Renal cortex interstitium (tissue), 11 donors: ENCODE measurements around the gene HTR3C. TPM values are rescaled to one million over a fixed set of nuclear protein-coding genes. Genes with fewer than 3 reads are reported as not detected.
"Not testable (repeated sequence)": the region's sequence is repeated elsewhere in the genome, so short reads cannot be mapped to it uniquely, and the experiment has no call there.

Experiments used
- DNase-seq, 11 donors: peaks; one replicate each; pipeline ENCODE4 v3.0.0-alpha.2; 2013; ENCODE audit warnings: low read depth in 9 of 11, low spot score in 4 of 11; ENCODE audit errors: extremely low read depth in 1 of 11
- polyA plus RNA-seq, 3 donors: library from polyadenylated mRNA; unstranded; fragments of 120-200 nt; gene quantifications; one replicate each; pipeline ENCODE4 v1.2.1, GENCODE V29; 2013; ENCODE audit not compliant: insufficient read length in 3 of 3

The HTR3C gene
- polyA plus RNA-seq, 3 donors = not detected

DNA sequence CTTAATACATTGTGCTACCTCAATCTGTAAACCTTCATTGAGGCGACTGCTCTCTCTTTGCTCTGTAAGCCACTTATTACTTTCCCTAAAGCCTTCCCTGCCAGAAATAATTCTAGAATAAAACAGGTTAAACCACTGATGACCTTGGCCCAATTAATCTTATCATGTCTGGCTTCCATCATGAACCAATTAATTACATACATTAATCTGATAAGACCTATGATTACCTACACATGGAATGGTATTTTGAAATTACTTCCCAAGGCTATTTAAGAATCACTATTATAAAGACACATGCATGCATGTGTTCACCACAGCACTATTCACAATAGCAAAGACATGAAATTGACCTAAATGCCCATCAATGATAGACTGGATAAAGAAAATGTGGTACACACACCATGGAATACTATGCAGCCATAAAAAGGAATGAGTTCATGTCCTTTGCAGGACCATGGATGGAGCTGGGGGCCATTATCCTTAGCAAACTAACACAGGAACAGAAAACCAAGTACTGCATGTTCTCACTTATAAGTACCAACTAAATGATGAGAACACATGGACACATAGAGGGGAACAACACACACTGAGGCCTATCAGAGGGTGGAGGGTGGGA lies 24.5 kb upstream of the HTR3C start:
- not testable (repeated sequence) for DNase-seq

DNA sequence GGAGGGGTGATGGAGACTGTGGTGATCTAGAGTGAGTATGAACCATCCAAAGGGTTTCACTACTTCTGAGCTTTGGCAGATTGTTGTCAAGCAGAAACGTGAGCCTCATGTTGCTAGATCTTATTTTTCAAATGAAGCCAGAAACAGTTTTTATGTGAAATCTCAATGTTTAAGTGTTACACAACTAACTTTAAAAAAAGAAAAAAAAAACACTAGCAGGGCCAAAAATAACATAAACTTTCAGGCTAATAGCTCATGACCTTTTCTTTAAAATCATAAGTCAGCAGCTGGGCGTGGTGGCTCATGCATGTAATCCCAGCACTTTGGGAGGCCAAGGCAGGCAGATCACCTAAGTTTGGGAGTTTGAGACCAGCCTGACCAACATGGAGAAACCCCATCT lies 23.4 kb upstream of the HTR3C start:
- no peak for DNase-seq

DNA sequence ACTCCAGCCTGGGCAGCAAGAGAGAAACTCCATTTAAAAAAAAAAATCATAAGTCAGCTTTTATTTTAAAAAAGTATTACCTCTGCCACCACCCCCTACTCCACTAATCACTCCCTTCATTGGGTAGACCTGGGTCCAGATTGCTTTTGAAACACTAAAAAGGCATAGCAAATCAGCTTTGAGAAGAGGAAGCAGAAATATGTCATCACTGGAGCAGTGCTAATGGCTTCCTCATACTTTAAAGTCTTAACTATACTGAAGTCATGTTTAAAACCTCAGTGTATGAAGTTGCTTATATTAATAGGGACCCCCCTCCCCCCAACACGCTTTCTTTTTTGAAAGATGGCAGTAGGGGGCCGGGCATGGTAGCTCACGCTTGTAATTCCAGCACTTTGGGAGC lies 22.3 kb upstream of the HTR3C start:
- no peak for DNase-seq

- DNase-seq = peak in 3 of 11 donors; percentile 23 to 58 (median 51)
Observed at GRCh38 chr3:184031187-184031792, 21.6 kb upstream of the HTR3C start, which contains the start of gene HTR3D. HTR3D (plus strand) TSS chr3:184031742; CDS start chr3:184031742, 0 bp downstream.

- DNase-seq = no peak
Observed at GRCh38 chr3:184037816-184038215, 15.0 kb upstream of the HTR3C start.

- DNase-seq = not testable (repeated sequence)
Observed at GRCh38 chr3:184038307-184038706, 14.5 kb upstream of the HTR3C start.

- no peak for DNase-seq
Observed at GRCh38 chr3:184039414-184039813, 13.4 kb upstream of the HTR3C start.

DNA sequence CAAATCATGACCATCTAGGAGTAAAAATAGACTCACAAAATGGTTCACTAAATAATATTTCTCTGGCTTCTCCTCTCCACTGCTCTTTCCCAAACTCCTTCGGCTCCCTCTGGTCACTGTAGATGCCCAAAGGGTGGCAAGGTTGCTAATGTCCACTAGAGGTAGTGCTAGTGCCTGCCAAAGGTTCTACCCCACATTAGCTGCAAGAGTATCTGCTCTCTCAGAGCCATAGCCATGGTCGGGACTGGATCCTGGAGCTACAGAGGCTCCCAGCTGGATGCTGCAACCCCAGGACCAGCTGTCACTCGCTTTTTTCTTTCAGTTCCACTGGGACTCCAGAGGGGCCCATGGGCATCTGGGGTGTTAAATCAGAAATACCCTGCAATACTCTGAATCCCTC lies 12.8 kb upstream of the HTR3C start:
- DNase-seq = no peak

DNA sequence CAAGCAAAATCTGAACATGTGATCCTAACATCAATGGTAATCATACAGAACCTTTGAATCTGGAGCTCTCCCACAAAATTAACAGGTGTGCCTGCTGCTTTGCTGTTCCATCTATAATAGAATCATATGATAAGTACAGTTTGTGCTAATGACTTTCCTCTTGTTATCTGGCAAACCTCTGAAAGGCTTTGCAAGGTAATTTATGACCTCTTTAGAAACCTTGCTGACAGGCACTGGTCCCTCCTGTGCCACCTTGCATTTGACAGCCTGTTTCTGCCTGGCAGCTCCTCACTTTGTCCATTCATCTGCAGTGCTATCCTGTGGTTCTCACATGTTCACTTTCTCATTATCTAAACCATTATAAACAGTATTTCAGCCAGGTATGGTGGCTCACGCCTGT lies 10.2 kb upstream of the HTR3C start:
- no peak for DNase-seq

GRCh38 chr3:184045995-184046394 lies 6.9 kb upstream of the HTR3C start:
- DNase-seq = no peak

GRCh38 chr3:184050217-184050847 lies 2.5 kb upstream of the HTR3C start:
- DNase-seq = no peak

DNA sequence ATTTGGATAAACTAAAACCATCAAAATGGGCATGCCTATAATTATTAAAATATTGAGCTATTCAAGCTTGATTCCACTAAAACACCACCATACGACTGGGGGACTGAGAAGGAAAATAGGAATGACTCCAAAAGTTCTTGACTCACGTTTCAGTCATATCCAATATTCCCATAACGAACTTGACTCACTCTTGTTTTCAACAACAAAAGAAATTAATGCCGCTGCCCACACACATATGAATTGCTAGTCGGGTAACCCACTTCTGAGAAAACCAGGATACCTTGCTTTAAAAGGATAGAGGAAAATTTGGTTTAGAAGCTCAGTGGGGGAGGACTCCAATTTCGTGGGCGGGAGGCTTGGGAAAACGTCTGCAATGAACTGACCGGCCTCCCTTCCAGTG lies 5.2 kb downstream of the HTR3C start:
- DNase-seq = no peak

DNA sequence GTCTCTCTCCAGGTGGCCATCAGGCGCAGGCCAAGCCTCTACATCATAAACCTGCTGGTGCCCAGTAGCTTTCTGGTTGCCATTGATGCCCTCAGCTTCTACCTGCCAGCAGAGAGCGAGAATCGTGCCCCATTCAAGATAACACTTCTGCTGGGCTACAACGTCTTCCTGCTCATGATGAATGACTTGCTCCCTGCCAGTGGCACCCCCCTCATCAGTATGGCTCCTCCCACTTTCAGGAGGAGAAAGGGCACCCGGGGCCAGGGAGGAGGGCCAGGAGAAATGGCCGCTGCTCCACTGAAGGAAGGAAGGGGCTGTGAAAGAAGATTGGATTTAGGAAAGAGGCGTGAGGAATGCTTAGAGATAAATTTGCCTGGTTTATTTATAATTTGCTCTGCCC lies 6.6 kb downstream of the HTR3C start:
- no peak for DNase-seq

- DNase-seq = no peak
Observed at GRCh38 chr3:184062637-184063036, 9.8 kb downstream of the HTR3C start.

- DNase-seq = no peak
Observed at GRCh38 chr3:184066211-184066610, 13.4 kb downstream of the HTR3C start.

DNA sequence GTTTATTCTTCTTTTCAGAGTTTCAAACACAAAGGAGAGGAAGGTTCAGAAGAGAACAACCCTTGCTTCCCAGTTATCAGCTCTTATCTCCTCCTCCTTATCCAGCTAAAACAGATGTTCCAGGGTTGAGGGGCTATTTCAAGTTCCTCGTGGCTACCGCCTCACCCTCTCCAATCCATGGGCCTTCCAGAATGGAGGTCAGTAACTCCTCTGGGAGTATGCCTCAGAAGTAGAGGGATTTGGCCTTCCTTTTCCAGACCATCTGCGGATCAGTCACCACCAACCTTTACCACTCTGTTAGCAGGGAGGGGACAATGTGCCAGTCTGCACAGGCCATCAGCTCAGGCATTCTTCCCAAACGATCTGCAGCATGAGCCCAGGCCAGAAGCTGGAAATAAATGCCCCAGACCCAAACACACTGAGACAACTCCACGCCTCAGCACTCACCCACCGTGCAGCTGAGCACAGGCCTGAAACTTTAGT lies 14.8 kb downstream of the HTR3C start:
- DNase-seq = no peak

- no peak for DNase-seq
Observed at GRCh38 chr3:184068344-184068743, 15.5 kb downstream of the HTR3C start.

DNA sequence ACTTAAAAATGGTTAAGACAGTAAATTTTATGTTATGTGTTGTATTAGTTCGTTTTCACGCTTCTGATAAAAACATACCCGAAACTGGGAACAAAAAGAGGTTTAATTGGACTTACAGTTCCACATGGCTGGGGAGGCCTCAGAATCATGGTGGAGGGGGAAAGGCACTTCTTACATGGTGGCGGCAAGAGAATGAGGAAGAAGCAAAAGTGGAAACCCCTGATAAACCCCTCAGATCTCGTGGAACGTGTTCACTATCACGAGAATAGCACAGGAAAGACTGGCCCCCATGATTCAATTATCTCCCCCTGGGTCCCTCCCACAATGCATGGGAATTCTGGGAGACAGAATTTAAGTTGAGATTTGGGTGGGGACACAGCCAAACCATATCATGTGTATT lies 18.3 kb downstream of the HTR3C start:
- DNase-seq = not testable (repeated sequence)

- no peak for DNase-seq
Observed at GRCh38 chr3:184073621-184074020, 20.8 kb downstream of the HTR3C start.

DNA sequence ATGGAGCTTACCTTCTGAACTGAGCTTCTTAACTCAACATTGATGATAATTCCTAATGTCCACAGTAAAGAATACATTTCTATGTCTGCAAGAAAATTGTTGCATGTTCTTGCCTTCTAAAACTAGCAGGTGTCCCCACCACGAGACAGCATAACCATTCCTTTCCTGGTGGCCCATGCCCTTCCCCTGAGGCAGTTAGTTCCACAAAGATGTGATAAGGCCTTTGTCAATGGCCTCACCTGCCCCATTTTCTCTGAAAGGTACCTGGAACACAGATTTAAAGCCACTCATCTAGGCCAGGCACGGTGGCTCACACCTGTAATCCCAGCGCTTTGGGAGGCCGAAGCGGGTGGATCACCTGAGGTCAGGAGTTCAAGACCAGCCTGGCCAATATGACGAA lies 23.1 kb downstream of the HTR3C start:
- DNase-seq = no peak
